ENCODE measurements around the gene FKBP15. TPM values are rescaled to one million over a fixed set of nuclear protein-coding genes. Genes with fewer than 3 reads are reported as not detected.

Gene FKBP15
- total RNA-seq, 1 experiment from 2014 or later = 14.9 TPM

- peaks cover 37% of the 10 kb centered on the region for H3K36me3 Mint-ChIP-seq
- ATAC-seq = no peak
- H3K4me3 Mint-ChIP-seq = no peak overlapping the region
- DNase-seq (ENCODE audit: low spot score) = no peak
- TF ChIP-seq ZNF219 (CRISPR knock-in tag; IDR thresholded peaks at IDR 0.05; ENCODE audit: borderline replicate concordance) = no peak
- TF ChIP-seq KAT7 (CRISPR knock-in tag; IDR thresholded peaks at IDR 0.05; ENCODE audit: borderline replicate concordance) = no peak
- POLR2A ChIA-PET = no interaction called here
- CTCF ChIA-PET = no interaction called here
- no peaks in the 10 kb centered on the region for H3K9me3 Mint-ChIP-seq
- H3K4me1 Mint-ChIP-seq = peaks cover 4% of the 10 kb centered on the region
- no peak overlapping the region for H3K27ac Mint-ChIP-seq
- no peaks in the 10 kb centered on the region for H3K27me3 Mint-ChIP-seq (ENCODE audit: low read depth)
Observed at GRCh38 chr9:113269871-113270270, 48.8 kb upstream of the FKBP15 start.

DNA sequence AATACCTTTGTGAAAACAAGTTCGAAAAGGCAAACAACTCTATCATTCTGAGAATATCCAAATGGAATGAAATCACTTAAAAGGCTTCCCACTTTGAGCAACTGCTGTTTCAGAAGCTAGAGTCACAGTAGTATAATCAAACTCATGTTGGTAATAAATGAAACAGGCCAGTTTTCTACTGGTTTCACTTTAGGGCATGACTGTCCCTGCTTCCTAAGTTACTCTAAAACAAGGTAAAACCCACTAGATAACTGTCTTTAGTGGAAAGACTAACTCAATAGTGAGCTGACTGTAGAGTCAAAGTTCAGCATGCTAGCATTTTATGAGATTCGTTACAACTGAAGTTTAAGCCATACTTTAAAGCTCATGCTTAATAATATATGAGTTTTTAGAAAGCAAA, 48.3 kb upstream of the FKBP15 start:
- ChIA-PET CTCF (no interaction called here), POLR2A (no interaction called here)
- H3K4me1 Mint-ChIP-seq = peaks cover 4% of the 10 kb centered on the region
- ATAC-seq = no peak
- no peaks in the 10 kb centered on the region for H3K27me3 Mint-ChIP-seq (ENCODE audit: low read depth)
- H3K27ac Mint-ChIP-seq = no peak overlapping the region
- H3K9me3 Mint-ChIP-seq = no peaks in the 10 kb centered on the region
- H3K36me3 Mint-ChIP-seq = peaks cover 37% of the 10 kb centered on the region
- no peak overlapping the region for H3K4me3 Mint-ChIP-seq
- TF ChIP-seq, protein P1, sequence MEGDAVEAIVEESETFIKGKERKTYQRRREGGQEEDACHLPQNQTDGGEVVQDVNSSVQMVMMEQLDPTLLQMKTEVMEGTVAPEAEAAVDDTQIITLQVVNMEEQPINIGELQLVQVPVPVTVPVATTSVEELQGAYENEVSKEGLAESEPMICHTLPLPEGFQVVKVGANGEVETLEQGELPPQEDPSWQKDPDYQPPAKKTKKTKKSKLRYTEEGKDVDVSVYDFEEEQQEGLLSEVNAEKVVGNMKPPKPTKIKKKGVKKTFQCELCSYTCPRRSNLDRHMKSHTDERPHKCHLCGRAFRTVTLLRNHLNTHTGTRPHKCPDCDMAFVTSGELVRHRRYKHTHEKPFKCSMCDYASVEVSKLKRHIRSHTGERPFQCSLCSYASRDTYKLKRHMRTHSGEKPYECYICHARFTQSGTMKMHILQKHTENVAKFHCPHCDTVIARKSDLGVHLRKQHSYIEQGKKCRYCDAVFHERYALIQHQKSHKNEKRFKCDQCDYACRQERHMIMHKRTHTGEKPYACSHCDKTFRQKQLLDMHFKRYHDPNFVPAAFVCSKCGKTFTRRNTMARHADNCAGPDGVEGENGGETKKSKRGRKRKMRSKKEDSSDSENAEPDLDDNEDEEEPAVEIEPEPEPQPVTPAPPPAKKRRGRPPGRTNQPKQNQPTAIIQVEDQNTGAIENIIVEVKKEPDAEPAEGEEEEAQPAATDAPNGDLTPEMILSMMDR (IDR thresholded peaks at IDR 0.05) = no peak
- no peak for TF ChIP-seq IRF1 (CRISPR knock-in tag; IDR thresholded peaks at IDR 0.05)
- no peak for TF ChIP-seq EMX1 (CRISPR knock-in tag; IDR thresholded peaks at IDR 0.05)
- no peak for TF ChIP-seq NFYB (CRISPR knock-in tag; conservative IDR thresholded peaks at IDR 0.05; ENCODE audit: low read depth)
- TF ChIP-seq GTF2I (CRISPR knock-in tag; conservative IDR thresholded peaks at IDR 0.05) = no peak
- TF ChIP-seq OVOL2 (CRISPR knock-in tag; IDR thresholded peaks at IDR 0.05; ENCODE audit: borderline replicate concordance) = no peak
- TF ChIP-seq FOXP1 (CRISPR knock-in tag; IDR thresholded peaks at IDR 0.05; ENCODE audit: borderline replicate concordance) = no peak
- TF ChIP-seq USF2 (CRISPR knock-in tag; IDR thresholded peaks at IDR 0.05) = no peak
- no peak for TF ChIP-seq SMAD3 (CRISPR knock-in tag; IDR thresholded peaks at IDR 0.05; ENCODE audit: borderline replicate concordance)
- no peak for TF ChIP-seq ZBTB43 (CRISPR knock-in tag; IDR thresholded peaks at IDR 0.05)
- no peak for TF ChIP-seq MYBL2 (CRISPR knock-in tag; IDR thresholded peaks at IDR 0.05)
- no peak for TF ChIP-seq SP1 (CRISPR knock-in tag; conservative IDR thresholded peaks at IDR 0.05)
- TF ChIP-seq NFATC4 (CRISPR knock-in tag; IDR thresholded peaks at IDR 0.05) = no peak
- TF ChIP-seq CREM (CRISPR knock-in tag; IDR thresholded peaks at IDR 0.05) = no peak
- TF ChIP-seq RORB (CRISPR knock-in tag; IDR thresholded peaks at IDR 0.05) = no peak
- TF ChIP-seq JAZF1 (CRISPR knock-in tag; IDR thresholded peaks at IDR 0.05) = no peak
- no peak for TF ChIP-seq CREB1 (CRISPR knock-in tag; IDR thresholded peaks at IDR 0.05)
- no peak for DNase-seq (ENCODE audit: low spot score)

GRCh38 chr9:113267911-113268566, 47.0 kb upstream of the FKBP15 start:
- Mint-ChIP-seq H3K27me3 (ENCODE audit: low read depth) (no peaks in the 10 kb centered on the region), H3K36me3 (peaks cover 34% of the 10 kb centered on the region), H3K4me1 (no peaks in the 10 kb centered on the region), H3K4me3 (no peak overlapping the region), H3K9me3 (no peaks in the 10 kb centered on the region), H3K27ac (no peak overlapping the region)
- POLR2A ChIA-PET = no interaction called here
- no peak for TF ChIP-seq OVOL2 (CRISPR knock-in tag; IDR thresholded peaks at IDR 0.05; ENCODE audit: borderline replicate concordance)
- no peak for ATAC-seq
- CTCF ChIA-PET = no interaction called here
- DNase-seq (ENCODE audit: low spot score) = no peak
